Transverse colon (tissue), 4 donors: ENCODE results near the gene CLIC6.

Experiments
- CTCF ChIP-seq, 5 experiments: fragments of 200-600 bp in 3 of 5; fragments of 450-650 bp in 2 of 5; sonication (generic) in 3 of 5; IDR thresholded peaks; 1 replicate in 2 of 5; 2 replicates in 3 of 5; pipeline ENCODE4 v1.5.1; 2016 to 2017; ENCODE audit warnings: antibody characterized with exemption in 5 of 5, inconsistent platforms in 3 of 5, mild to moderate bottlenecking in 2 of 5, moderate library complexity in 1 of 5
- EP300 ChIP-seq: sonication (generic); formaldehyde crosslinking; IDR thresholded peaks from one replicate; pipeline ENCODE4 v1.6.1; 2017; ENCODE audit warnings: antibody characterized with exemption, low read depth
- POLR2A ChIP-seq: fragments of 450-650 bp; IDR thresholded peaks from one replicate; pipeline ENCODE4 v1.6.1; 2016; ENCODE audit warnings: antibody characterized with exemption, mild to moderate bottlenecking, moderate library complexity
- POLR2AphosphoS5 ChIP-seq, 3 donors: sonication (generic); formaldehyde crosslinking; IDR thresholded peaks; one replicate each; pipeline ENCODE4 v1.6.1; 2016; ENCODE audit warnings: antibody characterized with exemption in 3 of 3

- TF ChIP-seq CTCF (IDR thresholded peaks at IDR 0.05): no peak
- no peak for TF ChIP-seq POLR2A
- TF ChIP-seq POLR2AphosphoS5 (IDR thresholded peaks at IDR 0.05): no peak
- TF ChIP-seq EP300: no peak
Observed at GRCh38 chr21:34691390-34692032, 22.7 kb downstream of the CLIC6 start.
